ENCODE data around the gene YLPM1.
"Not testable (repeated sequence)": the region's sequence is repeated elsewhere in the genome, so short reads cannot be mapped to it uniquely, and the experiment has no call there.

- TF ChIP-seq MEF2B (IDR thresholded peaks at IDR 0.05; ENCODE audit: partially characterized antibody, poor library complexity, severe bottlenecking); TCF12 (IDR thresholded peaks at IDR 0.05; ENCODE audit: low read depth, low read length); ZNF24 (IDR thresholded peaks at IDR 0.05); RFX5 (IDR thresholded peaks at IDR 0.05; ENCODE audit: low read depth, low read length); EZH2 (IDR thresholded peaks at IDR 0.05; ENCODE audit: borderline replicate concordance, control insufficient read depth, low read depth, low read length); SPI1 (IDR thresholded peaks at IDR 0.05; ENCODE audit: borderline replicate concordance, insufficient read depth, low read depth, low read length); POLR2A (IDR thresholded peaks at IDR 0.05; ENCODE audit: low read depth, low read length); ATF3 (IDR thresholded peaks at IDR 0.05; ENCODE audit: borderline replicate concordance, extremely low read depth, low read depth, low read length); ZZZ3 (IDR thresholded peaks at IDR 0.05; ENCODE audit: control insufficient read depth, insufficient read length, low read depth); SP1 (IDR thresholded peaks at IDR 0.05; ENCODE audit: low read depth, low read length); TCF7 (IDR thresholded peaks at IDR 0.05; ENCODE audit: borderline replicate concordance): not testable (repeated sequence)
- TF ChIP-seq, protein P1, sequence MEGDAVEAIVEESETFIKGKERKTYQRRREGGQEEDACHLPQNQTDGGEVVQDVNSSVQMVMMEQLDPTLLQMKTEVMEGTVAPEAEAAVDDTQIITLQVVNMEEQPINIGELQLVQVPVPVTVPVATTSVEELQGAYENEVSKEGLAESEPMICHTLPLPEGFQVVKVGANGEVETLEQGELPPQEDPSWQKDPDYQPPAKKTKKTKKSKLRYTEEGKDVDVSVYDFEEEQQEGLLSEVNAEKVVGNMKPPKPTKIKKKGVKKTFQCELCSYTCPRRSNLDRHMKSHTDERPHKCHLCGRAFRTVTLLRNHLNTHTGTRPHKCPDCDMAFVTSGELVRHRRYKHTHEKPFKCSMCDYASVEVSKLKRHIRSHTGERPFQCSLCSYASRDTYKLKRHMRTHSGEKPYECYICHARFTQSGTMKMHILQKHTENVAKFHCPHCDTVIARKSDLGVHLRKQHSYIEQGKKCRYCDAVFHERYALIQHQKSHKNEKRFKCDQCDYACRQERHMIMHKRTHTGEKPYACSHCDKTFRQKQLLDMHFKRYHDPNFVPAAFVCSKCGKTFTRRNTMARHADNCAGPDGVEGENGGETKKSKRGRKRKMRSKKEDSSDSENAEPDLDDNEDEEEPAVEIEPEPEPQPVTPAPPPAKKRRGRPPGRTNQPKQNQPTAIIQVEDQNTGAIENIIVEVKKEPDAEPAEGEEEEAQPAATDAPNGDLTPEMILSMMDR (IDR thresholded peaks at IDR 0.05 in 2 of 3, conservative IDR thresholded peaks at IDR 0.05 in 1 of 3; ENCODE audit: control insufficient read depth in 2 of 3, extremely low read depth in 1 of 3, insufficient read depth in 1 of 3, low read depth in 3 of 3, low read length in 3 of 3): not testable (repeated sequence)
- TF ChIP-seq, protein P2, sequence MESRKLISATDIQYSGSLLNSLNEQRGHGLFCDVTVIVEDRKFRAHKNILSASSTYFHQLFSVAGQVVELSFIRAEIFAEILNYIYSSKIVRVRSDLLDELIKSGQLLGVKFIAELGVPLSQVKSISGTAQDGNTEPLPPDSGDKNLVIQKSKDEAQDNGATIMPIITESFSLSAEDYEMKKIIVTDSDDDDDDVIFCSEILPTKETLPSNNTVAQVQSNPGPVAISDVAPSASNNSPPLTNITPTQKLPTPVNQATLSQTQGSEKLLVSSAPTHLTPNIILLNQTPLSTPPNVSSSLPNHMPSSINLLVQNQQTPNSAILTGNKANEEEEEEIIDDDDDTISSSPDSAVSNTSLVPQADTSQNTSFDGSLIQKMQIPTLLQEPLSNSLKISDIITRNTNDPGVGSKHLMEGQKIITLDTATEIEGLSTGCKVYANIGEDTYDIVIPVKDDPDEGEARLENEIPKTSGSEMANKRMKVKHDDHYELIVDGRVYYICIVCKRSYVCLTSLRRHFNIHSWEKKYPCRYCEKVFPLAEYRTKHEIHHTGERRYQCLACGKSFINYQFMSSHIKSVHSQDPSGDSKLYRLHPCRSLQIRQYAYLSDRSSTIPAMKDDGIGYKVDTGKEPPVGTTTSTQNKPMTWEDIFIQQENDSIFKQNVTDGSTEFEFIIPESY (IDR thresholded peaks at IDR 0.05): not testable (repeated sequence)
- TF ChIP-seq, protein P3, sequence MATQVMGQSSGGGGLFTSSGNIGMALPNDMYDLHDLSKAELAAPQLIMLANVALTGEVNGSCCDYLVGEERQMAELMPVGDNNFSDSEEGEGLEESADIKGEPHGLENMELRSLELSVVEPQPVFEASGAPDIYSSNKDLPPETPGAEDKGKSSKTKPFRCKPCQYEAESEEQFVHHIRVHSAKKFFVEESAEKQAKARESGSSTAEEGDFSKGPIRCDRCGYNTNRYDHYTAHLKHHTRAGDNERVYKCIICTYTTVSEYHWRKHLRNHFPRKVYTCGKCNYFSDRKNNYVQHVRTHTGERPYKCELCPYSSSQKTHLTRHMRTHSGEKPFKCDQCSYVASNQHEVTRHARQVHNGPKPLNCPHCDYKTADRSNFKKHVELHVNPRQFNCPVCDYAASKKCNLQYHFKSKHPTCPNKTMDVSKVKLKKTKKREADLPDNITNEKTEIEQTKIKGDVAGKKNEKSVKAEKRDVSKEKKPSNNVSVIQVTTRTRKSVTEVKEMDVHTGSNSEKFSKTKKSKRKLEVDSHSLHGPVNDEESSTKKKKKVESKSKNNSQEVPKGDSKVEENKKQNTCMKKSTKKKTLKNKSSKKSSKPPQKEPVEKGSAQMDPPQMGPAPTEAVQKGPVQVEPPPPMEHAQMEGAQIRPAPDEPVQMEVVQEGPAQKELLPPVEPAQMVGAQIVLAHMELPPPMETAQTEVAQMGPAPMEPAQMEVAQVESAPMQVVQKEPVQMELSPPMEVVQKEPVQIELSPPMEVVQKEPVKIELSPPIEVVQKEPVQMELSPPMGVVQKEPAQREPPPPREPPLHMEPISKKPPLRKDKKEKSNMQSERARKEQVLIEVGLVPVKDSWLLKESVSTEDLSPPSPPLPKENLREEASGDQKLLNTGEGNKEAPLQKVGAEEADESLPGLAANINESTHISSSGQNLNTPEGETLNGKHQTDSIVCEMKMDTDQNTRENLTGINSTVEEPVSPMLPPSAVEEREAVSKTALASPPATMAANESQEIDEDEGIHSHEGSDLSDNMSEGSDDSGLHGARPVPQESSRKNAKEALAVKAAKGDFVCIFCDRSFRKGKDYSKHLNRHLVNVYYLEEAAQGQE (IDR thresholded peaks at IDR 0.05; ENCODE audit: low read depth, low read length): not testable (repeated sequence)
Observed at GRCh38 chr14:74758505-74758904, 4.6 kb upstream of the YLPM1 start.
